Measurements from ENCODE around the gene CHRDL2.

DNA sequence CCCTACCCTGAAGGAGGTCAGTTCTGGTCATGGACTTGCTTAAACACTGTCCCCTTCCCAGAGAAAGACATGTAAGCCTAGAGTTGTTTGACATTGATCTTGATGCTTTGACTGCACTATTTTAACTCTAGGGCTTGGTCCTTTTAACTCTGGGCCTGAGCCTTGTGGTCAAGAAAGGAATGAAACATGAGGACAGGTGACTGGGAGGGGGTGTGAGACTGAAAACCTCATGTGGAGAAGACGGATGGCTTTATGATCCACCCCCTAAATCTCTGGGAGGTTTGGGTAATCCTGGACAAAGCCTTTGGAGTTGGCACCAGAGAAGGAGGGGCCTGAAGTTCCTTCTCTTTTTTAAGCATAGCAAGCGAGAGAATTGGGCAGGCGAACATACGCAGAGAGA is 17.5 kb downstream of the CHRDL2 start:
- TF ChIP-seq, protein P1, sequence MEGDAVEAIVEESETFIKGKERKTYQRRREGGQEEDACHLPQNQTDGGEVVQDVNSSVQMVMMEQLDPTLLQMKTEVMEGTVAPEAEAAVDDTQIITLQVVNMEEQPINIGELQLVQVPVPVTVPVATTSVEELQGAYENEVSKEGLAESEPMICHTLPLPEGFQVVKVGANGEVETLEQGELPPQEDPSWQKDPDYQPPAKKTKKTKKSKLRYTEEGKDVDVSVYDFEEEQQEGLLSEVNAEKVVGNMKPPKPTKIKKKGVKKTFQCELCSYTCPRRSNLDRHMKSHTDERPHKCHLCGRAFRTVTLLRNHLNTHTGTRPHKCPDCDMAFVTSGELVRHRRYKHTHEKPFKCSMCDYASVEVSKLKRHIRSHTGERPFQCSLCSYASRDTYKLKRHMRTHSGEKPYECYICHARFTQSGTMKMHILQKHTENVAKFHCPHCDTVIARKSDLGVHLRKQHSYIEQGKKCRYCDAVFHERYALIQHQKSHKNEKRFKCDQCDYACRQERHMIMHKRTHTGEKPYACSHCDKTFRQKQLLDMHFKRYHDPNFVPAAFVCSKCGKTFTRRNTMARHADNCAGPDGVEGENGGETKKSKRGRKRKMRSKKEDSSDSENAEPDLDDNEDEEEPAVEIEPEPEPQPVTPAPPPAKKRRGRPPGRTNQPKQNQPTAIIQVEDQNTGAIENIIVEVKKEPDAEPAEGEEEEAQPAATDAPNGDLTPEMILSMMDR (IDR thresholded peaks at IDR 0.05), result no peak
- TF ChIP-seq POLR2AphosphoS5 (IDR thresholded peaks at IDR 0.05) (no peak), EP300 (IDR thresholded peaks at IDR 0.05) (no peak)
